Diencephalon (tissue), 1 donor: ENCODE measurements around the gene LUZP2. TPM values are rescaled to one million over a fixed set of nuclear protein-coding genes. Genes with fewer than 3 reads are reported as not detected.

Source experiments
- small RNA-seq: library from RNA; depleted of rRNA; stranded (forward); fragments of <200 nt; gene quantifications from one replicate; pipeline ENCODE3, GENCODE V24; 2014
- total RNA-seq: library from RNA; depleted of rRNA; stranded (reverse); fragments of >200 nt; gene quantifications from one replicate; pipeline ENCODE4 v1.2.3, GENCODE V29; 2014

LUZP2 gene
- 131 TPM for total RNA-seq

DNA sequence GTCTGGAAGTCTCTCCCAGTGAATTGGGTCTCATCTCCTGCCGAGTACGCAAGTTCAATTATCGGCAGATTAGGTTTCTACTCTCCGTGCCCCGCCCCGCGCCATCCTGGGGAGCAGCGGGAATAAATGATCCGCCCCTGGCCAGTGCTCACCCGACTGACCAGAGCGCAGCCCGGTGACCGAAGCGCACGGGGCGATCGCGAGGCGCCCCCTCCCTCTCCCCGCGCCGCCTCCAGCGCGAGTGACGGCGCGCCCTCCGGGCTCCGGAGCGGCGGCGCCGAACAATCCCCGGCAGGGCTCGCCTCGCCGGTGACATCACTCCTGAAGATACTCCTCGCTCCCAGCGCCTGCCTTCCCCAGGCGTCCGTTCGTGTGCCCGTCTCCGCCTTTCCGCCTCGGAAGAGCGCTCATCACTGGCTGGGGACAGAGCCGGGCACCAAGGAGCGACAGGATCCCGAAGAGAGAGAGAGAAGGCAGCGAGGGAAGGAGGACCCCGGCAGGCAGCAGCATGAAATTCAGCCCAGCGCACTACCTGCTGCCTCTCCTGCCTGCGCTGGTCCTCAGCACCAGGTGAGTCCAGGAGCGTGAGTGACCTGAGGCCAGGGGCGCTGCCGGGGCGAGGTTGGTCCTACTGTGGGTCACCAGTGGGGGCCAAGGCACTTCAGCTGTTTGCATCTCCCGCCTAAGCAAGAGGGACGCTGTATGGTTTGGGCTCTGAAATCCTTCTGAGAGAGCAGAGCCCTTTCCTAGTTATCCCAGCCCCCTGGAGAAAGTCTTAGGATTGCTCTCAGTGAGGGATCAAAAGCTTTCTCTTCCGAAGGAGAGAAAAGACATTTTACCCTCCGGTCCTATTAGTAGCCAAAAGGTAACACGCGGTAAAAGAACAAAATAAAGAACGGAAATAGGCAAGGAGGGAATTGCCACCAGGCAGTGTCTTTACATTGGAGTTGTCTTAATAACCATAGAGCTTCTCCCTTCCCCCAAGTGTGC lies at the start of gene LUZP2:
TSS of gene LUZP2 (plus strand) at position 318 of the 990 bp plus-strand sequence.

Small RNA genes within 50 kb of the gene (small RNA-seq; reads per million reads assigned to genes)
- gene RF00019, result not detected
